Measurements from ENCODE around the gene HK3.
"Not testable (repeated sequence)": the region's sequence is repeated elsewhere in the genome, so short reads cannot be mapped to it uniquely, and the experiment has no call there.

HK3 gene

DNA sequence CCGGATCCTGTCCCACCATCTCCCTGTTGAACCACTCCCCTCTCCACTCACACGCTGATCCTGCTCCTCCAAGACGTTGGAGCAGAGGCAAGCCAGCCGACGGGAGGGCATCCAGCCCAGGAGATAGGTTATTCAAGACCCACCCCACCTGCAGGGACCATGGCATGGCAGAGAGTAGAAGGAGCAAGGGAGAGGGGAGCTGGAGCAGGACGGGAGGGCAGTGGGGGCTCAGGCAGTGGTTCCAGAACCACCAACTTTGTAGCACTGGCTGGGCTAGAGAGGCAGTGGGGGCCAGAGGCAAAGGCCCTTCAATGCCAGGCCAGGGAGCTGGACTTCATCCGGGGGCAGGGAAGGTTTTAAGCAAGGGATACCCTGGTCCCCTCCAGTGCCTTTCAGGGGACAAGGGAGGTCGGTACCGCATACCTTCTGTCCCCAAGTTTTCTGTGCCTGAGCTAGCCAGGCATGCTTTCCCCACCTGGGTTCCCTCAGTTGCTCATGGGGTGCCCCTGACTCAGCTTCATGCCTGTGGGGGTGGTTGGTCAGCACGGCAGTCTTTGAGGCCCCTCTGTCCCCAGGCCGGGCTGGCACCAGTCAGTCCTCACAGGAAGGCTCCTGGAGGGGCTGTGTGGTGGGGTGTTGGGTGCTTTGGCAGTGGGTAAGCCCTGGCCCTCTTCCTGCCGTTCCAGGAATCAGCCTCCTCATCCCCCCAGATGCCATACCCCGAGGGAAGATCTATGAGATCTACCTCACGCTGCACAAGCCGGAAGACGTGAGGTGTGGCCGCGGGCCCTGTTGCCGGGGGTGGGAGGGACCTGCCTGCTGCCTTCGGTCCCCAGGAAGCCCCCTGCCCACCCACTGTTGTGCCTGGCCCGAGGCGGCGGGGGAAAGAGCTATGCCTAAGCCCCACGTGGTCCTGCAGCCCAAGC lies 22.4 kb downstream of the HK3 start:
- TF ChIP-seq, protein P1, sequence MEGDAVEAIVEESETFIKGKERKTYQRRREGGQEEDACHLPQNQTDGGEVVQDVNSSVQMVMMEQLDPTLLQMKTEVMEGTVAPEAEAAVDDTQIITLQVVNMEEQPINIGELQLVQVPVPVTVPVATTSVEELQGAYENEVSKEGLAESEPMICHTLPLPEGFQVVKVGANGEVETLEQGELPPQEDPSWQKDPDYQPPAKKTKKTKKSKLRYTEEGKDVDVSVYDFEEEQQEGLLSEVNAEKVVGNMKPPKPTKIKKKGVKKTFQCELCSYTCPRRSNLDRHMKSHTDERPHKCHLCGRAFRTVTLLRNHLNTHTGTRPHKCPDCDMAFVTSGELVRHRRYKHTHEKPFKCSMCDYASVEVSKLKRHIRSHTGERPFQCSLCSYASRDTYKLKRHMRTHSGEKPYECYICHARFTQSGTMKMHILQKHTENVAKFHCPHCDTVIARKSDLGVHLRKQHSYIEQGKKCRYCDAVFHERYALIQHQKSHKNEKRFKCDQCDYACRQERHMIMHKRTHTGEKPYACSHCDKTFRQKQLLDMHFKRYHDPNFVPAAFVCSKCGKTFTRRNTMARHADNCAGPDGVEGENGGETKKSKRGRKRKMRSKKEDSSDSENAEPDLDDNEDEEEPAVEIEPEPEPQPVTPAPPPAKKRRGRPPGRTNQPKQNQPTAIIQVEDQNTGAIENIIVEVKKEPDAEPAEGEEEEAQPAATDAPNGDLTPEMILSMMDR (IDR thresholded peaks at IDR 0.05; ENCODE audit: borderline replicate concordance, control extremely low read depth, extremely low read depth, insufficient read depth, missing control alignments), result no peak
- DNase-seq (ENCODE audit: low spot score), result no peak
- in situ Hi-C loops (cut with MboI; ENCODE audit: low sequenced_read_pairs, unreplicated experiment), result no loop called here

DNA sequence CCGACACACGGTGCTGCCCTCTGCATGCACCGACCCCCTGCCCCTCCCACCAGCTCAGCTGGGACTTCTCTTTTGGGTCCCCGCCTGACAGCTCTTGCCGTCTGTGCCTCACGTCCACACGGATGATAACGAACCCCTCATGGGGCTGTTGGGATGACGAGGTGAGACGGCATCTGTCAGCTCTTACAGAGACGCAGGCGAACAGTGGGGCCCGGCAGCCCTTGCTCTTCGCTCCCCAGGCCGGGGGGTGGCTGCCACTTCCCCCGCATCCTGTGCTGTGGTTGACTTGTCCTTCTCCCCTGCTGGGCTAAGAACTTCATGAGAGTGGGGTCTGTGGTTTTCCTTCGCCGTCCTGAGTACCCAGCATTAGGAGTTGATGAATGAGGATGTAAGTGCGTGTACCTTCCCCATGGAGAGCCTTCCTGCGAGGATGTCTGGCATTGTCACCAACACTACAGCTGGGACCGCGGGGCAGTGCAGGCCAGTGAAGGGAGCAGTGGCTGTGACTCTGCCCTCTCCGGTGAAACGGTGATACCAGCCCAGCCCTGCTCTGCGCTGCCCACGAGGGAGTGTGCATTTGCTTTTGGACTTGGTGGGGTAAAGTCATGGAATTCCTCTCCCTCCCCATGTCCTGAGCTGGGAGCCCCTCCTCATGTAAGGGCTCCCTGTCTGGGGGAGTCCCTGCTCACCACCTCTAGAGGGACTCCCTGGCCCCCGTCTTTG lies 23.2 kb downstream of the HK3 start:
- TF ChIP-seq, protein P1 (IDR thresholded peaks at IDR 0.05; ENCODE audit: borderline replicate concordance, control extremely low read depth, extremely low read depth, insufficient read depth, missing control alignments), result no peak
- no peak for DNase-seq (ENCODE audit: low spot score)
- in situ Hi-C loops (cut with MboI; ENCODE audit: low sequenced_read_pairs, unreplicated experiment), result no loop called here

DNA sequence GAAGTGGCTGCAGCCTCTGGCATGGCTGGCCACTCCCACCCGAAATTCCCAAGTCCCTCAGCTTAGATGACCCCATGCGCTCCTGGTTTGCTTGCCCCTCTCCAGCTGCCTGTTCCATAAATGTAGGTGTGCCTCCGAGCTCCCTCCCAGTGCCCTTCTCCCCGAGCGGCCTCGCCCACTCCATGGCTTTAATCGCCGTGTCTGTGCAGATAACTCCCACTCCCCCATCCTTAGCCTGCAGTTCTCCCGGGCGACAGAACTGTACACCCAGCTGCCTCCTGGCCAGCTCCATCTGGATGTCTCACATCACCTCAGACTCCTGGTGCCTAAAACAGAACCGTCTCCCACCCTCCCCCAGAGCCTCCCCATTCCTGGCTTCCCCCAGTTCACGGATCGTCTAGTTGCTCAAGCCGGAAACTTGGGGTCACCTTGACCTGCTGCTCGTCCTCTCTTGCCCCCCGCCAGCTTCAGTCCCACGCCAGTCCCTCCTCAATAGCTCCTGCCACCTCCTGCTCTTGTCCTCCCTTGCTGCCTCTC lies 24.1 kb downstream of the HK3 start:
- TF ChIP-seq, protein P1 (IDR thresholded peaks at IDR 0.05; ENCODE audit: borderline replicate concordance, control extremely low read depth, extremely low read depth, insufficient read depth, missing control alignments), result no peak
- in situ Hi-C loops (cut with MboI; ENCODE audit: low sequenced_read_pairs, unreplicated experiment), result no loop called here
- DNase-seq (ENCODE audit: low spot score), result no peak

DNA sequence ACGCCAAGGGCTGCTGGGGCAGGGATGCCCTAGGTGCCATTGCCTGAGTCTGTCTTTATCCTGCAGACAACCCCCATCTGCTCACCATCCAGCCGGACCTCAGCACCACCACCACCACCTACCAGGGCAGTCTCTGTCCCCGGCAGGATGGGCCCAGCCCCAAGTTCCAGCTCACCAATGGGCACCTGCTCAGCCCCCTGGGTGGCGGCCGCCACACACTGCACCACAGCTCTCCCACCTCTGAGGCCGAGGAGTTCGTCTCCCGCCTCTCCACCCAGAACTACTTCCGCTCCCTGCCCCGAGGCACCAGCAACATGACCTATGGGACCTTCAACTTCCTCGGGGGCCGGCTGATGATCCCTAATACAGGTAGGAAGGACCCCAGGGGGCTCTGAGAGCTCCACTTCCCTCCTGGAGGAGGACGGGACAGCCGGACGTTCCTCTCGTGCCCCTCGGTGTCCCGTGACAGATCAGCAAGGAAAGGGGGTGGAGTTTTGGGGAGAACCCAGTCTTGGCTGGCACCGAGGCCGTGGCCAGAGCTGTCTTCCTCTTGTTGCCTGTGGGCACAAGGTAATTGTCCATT lies 24.9 kb downstream of the HK3 start:
- in situ Hi-C loops (cut with MboI; ENCODE audit: low sequenced_read_pairs, unreplicated experiment), result no loop called here
- DNase-seq (ENCODE audit: low spot score), result no peak
- TF ChIP-seq, protein P1 (IDR thresholded peaks at IDR 0.05; ENCODE audit: borderline replicate concordance, control extremely low read depth, extremely low read depth, insufficient read depth, missing control alignments), result no peak

DNA sequence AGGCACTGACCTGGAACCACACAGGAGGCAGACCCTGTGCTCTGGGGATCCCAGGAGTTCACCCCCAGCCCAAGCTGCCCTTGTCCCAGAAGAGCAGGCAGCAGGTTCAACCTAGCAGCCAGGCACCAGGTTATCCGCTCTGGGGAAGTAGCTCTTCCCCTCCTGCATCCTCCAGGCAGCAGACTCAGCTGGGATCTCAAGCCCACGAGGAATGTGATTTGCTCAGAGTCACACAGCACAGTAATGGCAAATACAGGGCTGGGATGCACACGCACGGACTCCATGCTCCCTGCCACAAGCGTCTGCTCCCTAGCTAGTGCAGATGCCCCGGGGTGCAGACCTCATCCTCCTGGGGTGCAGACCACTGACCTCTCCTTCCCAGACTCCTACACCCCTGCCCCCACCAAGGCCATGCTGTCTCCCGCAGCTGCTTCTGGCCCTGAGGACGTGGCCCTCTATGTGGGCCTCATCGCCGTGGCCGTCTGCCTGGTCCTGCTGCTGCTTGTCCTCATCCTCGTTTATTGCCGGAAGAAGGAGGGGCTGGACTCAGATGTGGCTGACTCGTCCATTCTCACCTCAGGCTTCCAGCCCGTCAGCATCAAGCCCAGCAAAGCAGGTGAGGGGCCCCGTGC lies 25.5 kb downstream of the HK3 start:
- TF ChIP-seq, protein P1 (IDR thresholded peaks at IDR 0.05; ENCODE audit: borderline replicate concordance, control extremely low read depth, extremely low read depth, insufficient read depth, missing control alignments), result no peak
- in situ Hi-C loops (cut with MboI; ENCODE audit: low sequenced_read_pairs, unreplicated experiment), result no loop called here
- DNase-seq (ENCODE audit: low spot score), result no peak

DNA sequence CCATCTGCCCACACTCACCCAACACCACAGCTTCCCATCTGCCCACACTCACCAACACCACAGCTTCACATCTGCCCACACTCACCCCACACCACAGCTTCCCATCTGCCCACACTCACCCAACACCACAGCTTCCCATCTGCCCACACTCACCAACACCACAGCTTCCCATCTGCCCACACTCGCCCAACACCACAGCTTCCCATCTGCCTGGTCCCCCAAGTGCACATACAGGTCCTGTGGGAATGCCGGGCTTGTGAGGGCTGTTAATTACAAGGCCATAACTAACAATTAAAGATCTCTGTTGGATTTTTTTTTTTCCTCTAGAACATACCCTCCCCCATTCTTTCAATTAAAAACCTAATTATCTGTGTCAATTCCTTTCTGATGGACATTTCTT lies 26.1 kb downstream of the HK3 start:
- in situ Hi-C loops (cut with MboI; ENCODE audit: low sequenced_read_pairs, unreplicated experiment); DNase-seq (ENCODE audit: low spot score): not testable (repeated sequence)

DNA sequence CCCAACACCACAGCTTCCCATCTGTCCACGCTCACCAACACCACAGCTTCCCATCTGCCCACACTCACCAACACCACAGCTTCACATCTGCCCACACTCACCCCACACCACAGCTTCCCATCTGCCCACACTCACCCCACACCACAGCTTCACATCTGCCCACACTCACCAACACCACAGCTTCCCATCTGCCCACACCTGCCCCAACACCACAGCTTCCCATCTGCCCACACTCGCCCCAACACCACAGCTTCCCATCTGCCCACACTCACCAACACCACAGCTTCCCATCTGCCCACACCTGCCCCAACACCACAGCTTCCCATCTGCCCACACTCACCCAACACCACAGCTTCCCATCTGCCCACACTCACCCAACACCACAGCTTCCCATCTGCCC lies 26.6 kb downstream of the HK3 start:
- DNase-seq (ENCODE audit: low spot score); in situ Hi-C loops (cut with MboI; ENCODE audit: low sequenced_read_pairs, unreplicated experiment): not testable (repeated sequence)

DNA sequence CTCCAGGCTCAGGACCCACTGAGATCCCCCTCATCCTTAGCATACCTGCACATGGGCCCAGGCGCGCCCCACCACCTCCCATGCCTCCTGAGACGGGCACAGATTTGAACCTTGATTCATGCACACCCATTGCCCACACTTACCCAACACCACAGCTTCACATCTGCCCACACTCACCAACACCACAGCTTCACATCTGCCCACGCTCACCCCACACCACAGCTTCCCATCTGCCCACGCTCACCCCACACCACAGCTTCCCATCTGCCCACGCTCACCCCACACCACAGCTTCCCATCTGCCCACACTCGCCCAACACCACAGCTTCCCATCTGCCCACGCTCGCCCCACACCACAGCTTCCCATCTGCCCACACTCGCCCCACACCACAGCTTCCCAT lies 28.5 kb downstream of the HK3 start:
- in situ Hi-C loops (cut with MboI; ENCODE audit: low sequenced_read_pairs, unreplicated experiment); DNase-seq (ENCODE audit: low spot score): not testable (repeated sequence)

Measured in GM13976 (cell line).